AG10803 (cell line): ENCODE measurements around the gene LMBR1.
"Not testable (repeated sequence)": the region's sequence is repeated elsewhere in the genome, so short reads cannot be mapped to it uniquely, and the experiment has no call there.

ENCODE experiments used
- DNase-seq: peaks from one replicate; pipeline ENCODE4 v3.0.0; 2010; ENCODE audit warnings: low read depth
- H3K4me3 ChIP-seq: 2 replicates; pipeline ENCODE4 v1.5.1; 2011; ENCODE audit warnings: mild to moderate bottlenecking, low read length, control low read depth
- TF ChIP-seq, protein P1 (sequence below): conservative IDR thresholded peaks from 2 replicates; pipeline ENCODE4 v1.5.1; 2011; ENCODE audit warnings: mild to moderate bottlenecking, low read length, control low read depth, inconsistent platforms

The LMBR1 gene

DNA sequence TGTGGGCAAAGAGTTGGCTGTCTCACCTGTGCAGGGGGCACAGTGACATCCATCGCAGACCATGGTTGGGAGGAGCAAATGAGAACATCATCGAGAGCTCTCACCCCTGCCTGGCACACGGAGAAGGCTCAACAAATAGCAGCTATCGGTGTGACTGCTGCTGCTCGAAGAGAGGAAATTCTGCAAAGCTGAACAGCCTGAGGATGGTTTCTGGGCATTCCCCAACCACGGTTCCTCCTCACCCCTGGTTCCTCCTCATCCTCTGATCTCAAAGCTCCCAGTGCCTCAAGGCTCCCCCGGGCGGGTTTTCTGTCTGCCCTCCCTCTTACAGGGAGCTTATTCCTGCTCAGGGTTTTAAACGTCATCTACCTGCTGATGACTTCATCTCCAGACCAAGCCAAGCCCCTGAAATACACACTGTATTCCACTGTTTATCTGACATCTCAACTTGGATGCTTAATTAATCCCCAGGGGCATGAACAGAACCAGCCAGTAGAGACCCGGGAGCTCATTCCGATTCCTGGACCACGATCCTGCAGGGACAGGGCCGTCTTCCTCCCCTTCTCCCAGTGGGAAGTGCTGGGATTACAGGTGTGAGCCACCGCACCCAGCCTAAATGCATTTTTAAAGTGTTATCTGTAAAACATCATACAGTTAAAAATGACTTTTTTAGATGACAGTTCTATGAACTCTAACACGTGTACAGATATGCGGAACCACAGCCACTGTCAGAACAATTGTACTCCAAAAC, 37.0 kb upstream of the LMBR1 start:
- no peak overlapping the region for H3K4me3 ChIP-seq
- TF ChIP-seq, protein P1, sequence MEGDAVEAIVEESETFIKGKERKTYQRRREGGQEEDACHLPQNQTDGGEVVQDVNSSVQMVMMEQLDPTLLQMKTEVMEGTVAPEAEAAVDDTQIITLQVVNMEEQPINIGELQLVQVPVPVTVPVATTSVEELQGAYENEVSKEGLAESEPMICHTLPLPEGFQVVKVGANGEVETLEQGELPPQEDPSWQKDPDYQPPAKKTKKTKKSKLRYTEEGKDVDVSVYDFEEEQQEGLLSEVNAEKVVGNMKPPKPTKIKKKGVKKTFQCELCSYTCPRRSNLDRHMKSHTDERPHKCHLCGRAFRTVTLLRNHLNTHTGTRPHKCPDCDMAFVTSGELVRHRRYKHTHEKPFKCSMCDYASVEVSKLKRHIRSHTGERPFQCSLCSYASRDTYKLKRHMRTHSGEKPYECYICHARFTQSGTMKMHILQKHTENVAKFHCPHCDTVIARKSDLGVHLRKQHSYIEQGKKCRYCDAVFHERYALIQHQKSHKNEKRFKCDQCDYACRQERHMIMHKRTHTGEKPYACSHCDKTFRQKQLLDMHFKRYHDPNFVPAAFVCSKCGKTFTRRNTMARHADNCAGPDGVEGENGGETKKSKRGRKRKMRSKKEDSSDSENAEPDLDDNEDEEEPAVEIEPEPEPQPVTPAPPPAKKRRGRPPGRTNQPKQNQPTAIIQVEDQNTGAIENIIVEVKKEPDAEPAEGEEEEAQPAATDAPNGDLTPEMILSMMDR, result no peak

DNA sequence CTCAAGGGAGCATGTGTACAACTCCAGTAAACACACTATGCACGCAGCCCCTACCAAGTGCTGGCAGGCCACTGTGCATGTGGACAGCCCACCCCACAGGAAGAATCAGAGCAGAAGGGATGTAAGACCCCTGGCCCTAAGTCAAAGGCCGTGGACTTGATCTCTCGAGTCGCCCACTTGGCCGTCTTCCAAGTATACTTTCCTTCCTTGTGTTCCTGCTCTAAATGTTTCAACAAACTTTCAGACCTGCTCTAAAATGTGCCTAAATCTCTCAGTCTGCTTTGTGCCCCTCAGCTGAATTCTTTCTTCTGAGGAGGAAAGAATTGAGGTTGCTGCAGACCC, 35.4 kb upstream of the LMBR1 start:
- TF ChIP-seq, protein P1, result no peak
- no peak for DNase-seq
- no peak overlapping the region for H3K4me3 ChIP-seq

More for the DNA sequence above, 37.0 kb upstream of the LMBR1 start:
- no peak for DNase-seq

DNA sequence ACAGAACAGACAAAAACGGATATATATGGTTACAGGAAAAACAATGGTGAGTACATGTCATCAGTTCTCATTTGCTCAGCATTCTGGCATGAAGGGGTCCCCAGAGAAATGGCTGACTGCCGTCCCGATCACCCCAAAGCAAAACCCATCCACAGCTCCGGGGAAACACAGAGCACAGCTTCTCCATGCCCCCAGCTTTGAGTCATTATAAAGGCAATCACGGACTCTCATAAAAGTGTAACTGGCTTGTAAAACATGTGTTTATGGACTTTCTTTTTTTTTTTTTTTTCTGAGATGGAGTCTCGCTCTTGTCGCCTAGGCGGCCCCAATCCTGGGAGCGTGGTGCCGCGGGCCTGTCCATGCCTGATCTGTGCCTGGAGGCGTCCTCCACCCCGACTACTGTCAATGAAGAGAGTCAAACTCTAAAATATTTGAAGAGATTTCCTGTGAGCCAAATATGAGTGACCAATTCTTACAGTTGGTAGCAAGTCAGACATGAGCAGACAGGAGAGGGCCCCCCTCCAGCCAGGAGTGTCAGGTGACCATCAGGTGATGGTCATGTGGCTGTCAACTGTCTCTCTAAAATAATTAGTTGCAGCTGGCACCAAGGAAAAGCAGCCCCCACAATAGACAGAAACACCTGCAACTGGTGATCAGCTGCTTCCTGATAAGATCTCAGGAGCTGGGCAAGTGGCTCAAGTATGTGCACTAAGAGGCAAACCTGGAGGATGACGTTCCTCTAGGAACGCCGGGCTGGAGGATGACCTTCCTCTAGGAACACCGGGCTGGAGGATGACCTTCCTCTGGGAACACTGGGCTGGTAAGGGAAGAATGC, 34.8 kb upstream of the LMBR1 start:
- no peak overlapping the region for H3K4me3 ChIP-seq
- DNase-seq, result no peak
- TF ChIP-seq, protein P1, result no peak

DNA sequence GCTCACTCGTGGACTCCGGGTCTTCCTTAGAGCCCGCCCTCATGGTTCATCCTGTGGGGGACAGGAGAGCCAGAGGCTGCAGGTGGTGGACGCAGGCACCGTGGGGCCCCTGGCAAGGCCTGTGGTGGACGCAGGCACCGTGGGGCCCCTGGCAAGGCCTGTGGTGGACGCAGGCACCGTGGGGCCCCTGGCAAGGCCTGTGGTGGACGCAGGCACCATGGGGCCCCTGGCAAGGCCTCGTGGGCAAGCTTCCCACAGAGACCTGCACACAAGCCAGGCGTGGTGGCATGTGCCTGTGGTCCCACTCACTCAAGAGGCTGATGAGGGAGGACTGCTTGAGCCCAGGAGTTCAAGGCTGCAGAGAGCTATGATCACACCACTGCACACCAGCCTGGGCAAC, 32.8 kb upstream of the LMBR1 start:
- DNase-seq, H3K4me3 ChIP-seq: not testable (repeated sequence)

DNA sequence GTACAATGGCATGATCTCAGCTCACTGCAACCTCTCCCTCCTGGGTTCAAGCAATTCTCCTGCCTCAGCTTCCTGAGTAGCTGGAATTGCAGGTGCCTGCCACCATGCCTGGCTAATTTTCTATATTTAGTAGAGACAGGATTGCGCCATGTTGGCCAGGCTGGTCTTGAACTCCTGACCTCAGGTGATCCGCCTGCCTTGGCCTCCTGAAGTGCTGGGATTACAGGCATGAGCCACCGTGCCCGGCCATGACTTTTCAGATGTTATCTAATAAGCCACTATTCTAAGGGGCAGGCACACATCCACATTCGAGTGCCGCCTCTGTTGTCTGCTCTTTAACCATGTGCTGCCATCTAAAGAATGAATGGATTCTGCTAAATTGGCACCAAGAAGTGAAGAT, 29.3 kb upstream of the LMBR1 start:
- not testable (repeated sequence) for H3K4me3 ChIP-seq, DNase-seq

DNA sequence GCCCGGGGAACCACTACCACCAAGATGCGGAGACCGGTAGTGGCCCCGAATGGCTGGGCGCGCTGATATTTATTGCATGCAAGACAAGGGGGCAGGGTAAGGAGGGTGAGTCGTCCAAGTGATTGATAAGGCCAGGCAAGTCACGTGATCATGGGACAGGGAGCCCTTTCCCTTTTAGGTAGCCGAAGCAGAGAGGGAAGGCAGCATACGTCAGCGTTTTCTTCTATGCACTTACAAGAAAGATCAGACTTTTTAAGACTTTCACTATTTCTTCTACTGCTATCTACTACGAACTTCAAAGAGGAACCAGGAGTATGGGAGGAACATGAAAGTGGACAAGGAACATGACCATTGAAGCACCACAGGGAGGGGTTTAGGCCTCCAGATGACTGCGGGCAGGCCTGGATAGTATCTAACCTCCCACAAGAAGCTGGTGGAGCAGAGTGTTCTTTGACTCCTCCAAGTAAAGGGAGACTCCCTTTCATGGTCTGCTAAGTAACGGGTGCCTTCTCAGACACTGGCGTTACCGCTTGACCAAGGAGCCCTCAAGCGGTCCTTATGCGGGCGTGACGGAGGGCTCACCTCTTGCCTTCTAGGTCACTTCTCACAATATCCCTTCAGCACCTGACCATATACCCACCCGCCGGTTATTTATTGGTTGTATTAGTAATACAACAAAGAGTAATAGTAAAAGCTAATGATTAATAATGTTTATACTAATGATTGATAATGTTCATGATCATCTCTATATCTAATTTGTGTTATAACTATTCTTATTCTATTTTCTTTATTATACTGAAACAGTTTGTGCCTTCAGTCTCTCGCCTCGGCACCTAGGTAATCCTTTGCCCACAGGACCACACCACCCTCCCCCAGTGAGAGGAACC, 27.7 kb upstream of the LMBR1 start:
- not testable (repeated sequence) for DNase-seq, H3K4me3 ChIP-seq

DNA sequence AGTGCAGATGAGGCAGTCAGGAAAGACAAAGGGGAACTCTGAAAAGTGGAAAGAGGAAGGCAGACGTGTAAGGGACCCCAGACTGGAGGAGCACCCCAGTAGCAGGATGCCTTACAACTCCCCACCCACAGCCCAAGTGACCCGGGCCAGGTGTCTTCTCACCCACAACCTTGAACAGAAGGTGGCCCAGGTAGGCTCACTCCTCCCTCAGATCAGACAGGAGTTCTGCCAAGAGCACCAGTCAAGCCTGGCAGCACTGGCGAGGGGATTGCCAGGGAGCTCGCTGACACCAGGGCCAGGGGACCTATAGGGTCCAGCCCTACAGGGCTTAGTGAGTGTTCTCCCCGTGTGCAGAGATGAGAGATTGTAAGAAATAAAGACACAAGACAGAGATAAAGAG, 27.1 kb upstream of the LMBR1 start:
- TF ChIP-seq, protein P1, result no peak
- no peak overlapping the region for H3K4me3 ChIP-seq
- no peak for DNase-seq

DNA sequence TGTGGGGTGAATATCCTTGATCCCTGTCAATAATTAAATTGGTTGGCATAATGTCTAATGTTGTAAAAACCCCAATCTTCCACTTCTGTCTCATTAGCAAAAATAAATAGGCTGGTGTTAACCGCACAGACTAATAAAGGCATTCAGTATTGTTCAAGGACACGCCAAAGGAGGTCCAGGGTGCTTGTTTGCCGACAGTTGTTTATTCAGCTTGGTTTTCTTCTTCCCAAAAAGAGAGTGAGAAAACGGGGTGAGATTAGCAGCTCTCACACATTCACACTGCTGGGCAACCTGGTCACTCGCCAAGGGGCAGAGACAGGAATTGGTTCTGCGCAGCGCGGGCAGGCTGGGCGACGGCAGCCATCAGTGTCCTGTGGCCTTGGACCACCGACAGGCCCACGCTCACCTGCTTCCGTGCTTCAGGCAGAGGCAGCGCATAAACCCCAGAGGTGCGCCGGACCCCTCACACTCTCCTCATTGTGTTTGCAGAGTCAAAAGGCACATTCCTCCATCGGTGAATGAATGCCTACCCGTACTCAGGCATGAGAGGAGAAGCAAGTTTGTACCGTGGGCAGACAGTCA, 26.2 kb upstream of the LMBR1 start:
- no peak for DNase-seq
- H3K4me3 ChIP-seq, result no peak overlapping the region
- TF ChIP-seq, protein P1, result no peak
